HEK293T (cell line): Measurements from ENCODE around the gene NT5DC2.

Experiments
- BHLHE40 ChIP-seq: fragments of 450-650 bp; IDR thresholded peaks from 2 replicates; pipeline ENCODE4 v1.6.1; 2016; ENCODE audit warnings: mild to moderate bottlenecking, moderate library complexity, borderline replicate concordance
- CTBP1 ChIP-seq: fragments of 450-650 bp; IDR thresholded peaks from 2 replicates; pipeline ENCODE4 v1.6.1; 2016; ENCODE audit warnings: borderline replicate concordance
- ELF4 ChIP-seq: fragments of 450-650 bp; IDR thresholded peaks from 2 replicates; pipeline ENCODE4 v1.6.1; 2017; ENCODE audit warnings: antibody characterized with exemption
- FOXK2 ChIP-seq: fragments of 450-650 bp; IDR thresholded peaks from 2 replicates; pipeline ENCODE4 v1.6.1; 2016; ENCODE audit warnings: mild to moderate bottlenecking
- FOXM1 ChIP-seq: fragments of 450-650 bp; IDR thresholded peaks from 2 replicates; pipeline ENCODE4 v1.6.1; 2017; ENCODE audit warnings: mild to moderate bottlenecking, borderline replicate concordance
- HDGF ChIP-seq: fragments of 450-650 bp; IDR thresholded peaks from 2 replicates; pipeline ENCODE4 v1.6.1; 2017; ENCODE audit warnings: antibody characterized with exemption, borderline replicate concordance
- SP1 ChIP-seq: fragments of 450-650 bp; IDR thresholded peaks from 2 replicates; pipeline ENCODE4 v1.6.1; 2017
- SUZ12 ChIP-seq: fragments of 450-650 bp; IDR thresholded peaks from 2 replicates; pipeline ENCODE4 v1.6.1; 2016; ENCODE audit warnings: mild to moderate bottlenecking
- ZNF384 ChIP-seq: fragments of 450-650 bp; IDR thresholded peaks from 2 replicates; pipeline ENCODE4 v1.6.1; 2016

GRCh38 chr3:52512727-52513126 lies 20.9 kb downstream of the NT5DC2 start:
- no peak for TF ChIP-seq SP1
- TF ChIP-seq SUZ12: no peak
- TF ChIP-seq CTBP1: no peak
- TF ChIP-seq FOXK2: no peak
- no peak for TF ChIP-seq ZNF384
- no peak for TF ChIP-seq HDGF
- TF ChIP-seq ELF4: no peak
- no peak for TF ChIP-seq FOXM1
- no peak for TF ChIP-seq BHLHE40
